ENCODE results near the gene CELF3. TPM values are rescaled to one million over a fixed set of nuclear protein-coding genes. Genes with fewer than 3 reads are reported as not detected.

CELF3 gene
- total and polyA plus RNA-seq, 9 of the 15 experiments (the other 6 are each of a cell fraction or from before 2014, with no cell fraction given): not detected

GRCh38 chr1:151741516-151741915, 24.9 kb upstream of the CELF3 start (continued):
- no peak for TF ChIP-seq MGA (IDR thresholded peaks at IDR 0.05)
